Measurements from ENCODE around the gene MSI2. TPM values are rescaled to one million over a fixed set of nuclear protein-coding genes. Genes with fewer than 3 reads are reported as not detected.

MSI2 gene
- polyA plus RNA-seq, 1 of the 3 experiments (the other 2 are of a cell fraction): 24.1 TPM

DNA sequence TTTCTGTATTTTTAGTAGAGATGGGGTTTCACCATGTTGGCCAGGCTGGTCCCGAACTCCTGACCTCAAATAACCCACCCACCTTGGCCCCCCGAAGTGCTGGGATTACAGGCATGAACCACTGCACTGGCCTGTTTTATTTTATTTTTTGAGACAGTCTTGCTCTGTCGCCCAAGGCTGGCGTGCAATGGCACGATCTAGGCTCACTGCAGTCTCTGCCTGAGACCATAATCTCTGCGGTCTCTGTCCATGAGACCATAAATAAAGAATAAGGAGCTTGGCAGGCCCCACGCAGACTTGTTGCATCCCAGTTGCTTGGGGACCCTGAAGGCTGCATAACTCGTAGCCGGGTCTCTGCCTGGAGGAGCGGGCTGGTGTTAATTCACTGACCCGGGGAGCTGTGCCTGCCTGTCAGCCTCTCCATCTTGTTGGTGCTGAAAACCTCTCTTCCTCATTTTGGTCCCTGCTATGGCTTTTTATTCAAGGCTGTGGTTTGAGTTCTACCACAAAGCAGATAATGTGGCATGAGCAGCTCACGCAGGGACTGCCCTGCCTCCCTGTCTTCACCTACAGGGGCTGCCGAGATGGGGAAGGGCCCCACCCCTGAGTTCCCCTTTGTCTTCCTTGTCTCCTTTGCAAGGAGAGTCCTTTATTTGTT, 82.1 kb downstream of the MSI2 start:
- WGBS (ENCODE audit: low lambda C conversion rate): 93% methylated on average over 13 of the region's 13 CpGs
- no peaks in the 10 kb centered on the region; the same call in 1 of the 2 replicates for H4K20me1 ChIP-seq (ENCODE audit: insufficient read depth)

More for the DNA sequence above, 82.1 kb downstream of the MSI2 start:
- ChIA-PET POLR2A (no interaction called here), CTCF (interaction anchor here (0.9 to 1.7 kb wide), 3 partner anchors 10 to 16 kb away, joined by 3 to 5 read pairs (median 3); no protein-coding TSS in a partner anchor)
- no peak overlapping the region for H2AFZ ChIP-seq (ENCODE audit: low read depth)
- no peak overlapping the region for H3K4me2 ChIP-seq
- no peak overlapping the region for H3K9ac ChIP-seq
- H3K4me1 ChIP-seq (ENCODE audit: control insufficient read depth in 1 of 2, insufficient read depth in 2 of 2, low read depth in 1 of 2, low read length in 1 of 2): peaks cover 0 to 31% of the 10 kb centered on the region in 2 experiments; a peak in 1 of 4 replicates
- no peaks in the 10 kb centered on the region for H3F3A ChIP-seq (replicated peaks; ENCODE audit: insufficient read depth)
- H3K4me3 ChIP-seq (ENCODE audit: low read depth in 2 of 2, low read length in 1 of 2): no peak overlapping the region
- H3K9me2 ChIP-seq: no peaks in the 10 kb centered on the region
- no peaks in the 10 kb centered on the region for H3K79me2 ChIP-seq (ENCODE audit: insufficient read depth)
- no peak for DNase-seq
- no peaks in the 10 kb centered on the region for H3K27me3 ChIP-seq (ENCODE audit: insufficient read depth)
- no peaks in the 10 kb centered on the region for H3K9me3 ChIP-seq
- H3K36me3 ChIP-seq (replicated peaks in 1 of 2; ENCODE audit: control insufficient read depth in 1 of 2, insufficient read depth in 2 of 2, low read length in 1 of 2): no peaks in the 10 kb centered on the region
- TF ChIP-seq MEF2A (IDR thresholded peaks at IDR 0.05; ENCODE audit: borderline replicate concordance, low read depth): no peak
- TF ChIP-seq GATA2 (CRISPR knock-in tag; IDR thresholded peaks at IDR 0.05): no peak
- TF ChIP-seq TAF1 (IDR thresholded peaks at IDR 0.05; ENCODE audit: borderline replicate concordance, low read depth, low read length): no peak
- no peak for TF ChIP-seq TCF12 (IDR thresholded peaks at IDR 0.05)
- TF ChIP-seq EZH2phosphoT487 (IDR thresholded peaks at IDR 0.05; ENCODE audit: borderline replicate concordance, low read depth): no peak
- TF ChIP-seq RCOR1 (IDR thresholded peaks at IDR 0.05; ENCODE audit: low read length): no peak
- TF ChIP-seq, protein P1, sequence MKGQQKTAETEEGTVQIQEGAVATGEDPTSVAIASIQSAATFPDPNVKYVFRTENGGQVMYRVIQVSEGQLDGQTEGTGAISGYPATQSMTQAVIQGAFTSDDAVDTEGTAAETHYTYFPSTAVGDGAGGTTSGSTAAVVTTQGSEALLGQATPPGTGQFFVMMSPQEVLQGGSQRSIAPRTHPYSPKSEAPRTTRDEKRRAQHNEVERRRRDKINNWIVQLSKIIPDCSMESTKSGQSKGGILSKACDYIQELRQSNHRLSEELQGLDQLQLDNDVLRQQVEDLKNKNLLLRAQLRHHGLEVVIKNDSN (IDR thresholded peaks at IDR 0.05; ENCODE audit: borderline replicate concordance, low read depth): no peak
- TF ChIP-seq SMC3 (IDR thresholded peaks at IDR 0.05; ENCODE audit: low read depth, low read length): no peak
- no peak for TF ChIP-seq EP300 (IDR thresholded peaks at IDR 0.05; ENCODE audit: borderline replicate concordance in 1 of 2, low read depth in 1 of 2, low read length in 1 of 2)
- no peak for TF ChIP-seq POLR2AphosphoS5 (IDR thresholded peaks at IDR 0.05; ENCODE audit: low read depth, low read length)
- TF ChIP-seq, protein P2, sequence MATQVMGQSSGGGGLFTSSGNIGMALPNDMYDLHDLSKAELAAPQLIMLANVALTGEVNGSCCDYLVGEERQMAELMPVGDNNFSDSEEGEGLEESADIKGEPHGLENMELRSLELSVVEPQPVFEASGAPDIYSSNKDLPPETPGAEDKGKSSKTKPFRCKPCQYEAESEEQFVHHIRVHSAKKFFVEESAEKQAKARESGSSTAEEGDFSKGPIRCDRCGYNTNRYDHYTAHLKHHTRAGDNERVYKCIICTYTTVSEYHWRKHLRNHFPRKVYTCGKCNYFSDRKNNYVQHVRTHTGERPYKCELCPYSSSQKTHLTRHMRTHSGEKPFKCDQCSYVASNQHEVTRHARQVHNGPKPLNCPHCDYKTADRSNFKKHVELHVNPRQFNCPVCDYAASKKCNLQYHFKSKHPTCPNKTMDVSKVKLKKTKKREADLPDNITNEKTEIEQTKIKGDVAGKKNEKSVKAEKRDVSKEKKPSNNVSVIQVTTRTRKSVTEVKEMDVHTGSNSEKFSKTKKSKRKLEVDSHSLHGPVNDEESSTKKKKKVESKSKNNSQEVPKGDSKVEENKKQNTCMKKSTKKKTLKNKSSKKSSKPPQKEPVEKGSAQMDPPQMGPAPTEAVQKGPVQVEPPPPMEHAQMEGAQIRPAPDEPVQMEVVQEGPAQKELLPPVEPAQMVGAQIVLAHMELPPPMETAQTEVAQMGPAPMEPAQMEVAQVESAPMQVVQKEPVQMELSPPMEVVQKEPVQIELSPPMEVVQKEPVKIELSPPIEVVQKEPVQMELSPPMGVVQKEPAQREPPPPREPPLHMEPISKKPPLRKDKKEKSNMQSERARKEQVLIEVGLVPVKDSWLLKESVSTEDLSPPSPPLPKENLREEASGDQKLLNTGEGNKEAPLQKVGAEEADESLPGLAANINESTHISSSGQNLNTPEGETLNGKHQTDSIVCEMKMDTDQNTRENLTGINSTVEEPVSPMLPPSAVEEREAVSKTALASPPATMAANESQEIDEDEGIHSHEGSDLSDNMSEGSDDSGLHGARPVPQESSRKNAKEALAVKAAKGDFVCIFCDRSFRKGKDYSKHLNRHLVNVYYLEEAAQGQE (IDR thresholded peaks at IDR 0.05; ENCODE audit: low read depth, low read length): no peak
- TF ChIP-seq JUND (IDR thresholded peaks at IDR 0.05): no peak
- no peak for TF ChIP-seq ELF1 (IDR thresholded peaks at IDR 0.05)
- TF ChIP-seq, protein P3, sequence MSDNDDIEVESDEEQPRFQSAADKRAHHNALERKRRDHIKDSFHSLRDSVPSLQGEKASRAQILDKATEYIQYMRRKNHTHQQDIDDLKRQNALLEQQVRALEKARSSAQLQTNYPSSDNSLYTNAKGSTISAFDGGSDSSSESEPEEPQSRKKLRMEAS (IDR thresholded peaks at IDR 0.05; ENCODE audit: low read depth): no peak
- no peak for TF ChIP-seq RFX5 (IDR thresholded peaks at IDR 0.05; ENCODE audit: low read length)
- TF ChIP-seq MXI1 (IDR thresholded peaks at IDR 0.05; ENCODE audit: low read depth, low read length): no peak
- TF ChIP-seq, protein P4, sequence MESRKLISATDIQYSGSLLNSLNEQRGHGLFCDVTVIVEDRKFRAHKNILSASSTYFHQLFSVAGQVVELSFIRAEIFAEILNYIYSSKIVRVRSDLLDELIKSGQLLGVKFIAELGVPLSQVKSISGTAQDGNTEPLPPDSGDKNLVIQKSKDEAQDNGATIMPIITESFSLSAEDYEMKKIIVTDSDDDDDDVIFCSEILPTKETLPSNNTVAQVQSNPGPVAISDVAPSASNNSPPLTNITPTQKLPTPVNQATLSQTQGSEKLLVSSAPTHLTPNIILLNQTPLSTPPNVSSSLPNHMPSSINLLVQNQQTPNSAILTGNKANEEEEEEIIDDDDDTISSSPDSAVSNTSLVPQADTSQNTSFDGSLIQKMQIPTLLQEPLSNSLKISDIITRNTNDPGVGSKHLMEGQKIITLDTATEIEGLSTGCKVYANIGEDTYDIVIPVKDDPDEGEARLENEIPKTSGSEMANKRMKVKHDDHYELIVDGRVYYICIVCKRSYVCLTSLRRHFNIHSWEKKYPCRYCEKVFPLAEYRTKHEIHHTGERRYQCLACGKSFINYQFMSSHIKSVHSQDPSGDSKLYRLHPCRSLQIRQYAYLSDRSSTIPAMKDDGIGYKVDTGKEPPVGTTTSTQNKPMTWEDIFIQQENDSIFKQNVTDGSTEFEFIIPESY (IDR thresholded peaks at IDR 0.05; ENCODE audit: borderline replicate concordance, low read depth): no peak
- H3K27ac ChIP-seq (ENCODE audit: low read depth in 2 of 2, low read length in 1 of 2): peak overlapping the region in 1 of 2 experiments; percentile 26; a peak in 1 of 4 replicates
